ENCODE results near the gene TNK2.
"Not testable (repeated sequence)": the region's sequence is repeated elsewhere in the genome, so short reads cannot be mapped to it uniquely, and the experiment has no call there.

Gene TNK2

GRCh38 chr3:195907934-195908693 lies at the start of gene TNK2:
Gene TNK2, minus strand, starts transcription at chr3:195908551. Its CDS starts 19,963 bp downstream, at chr3:195888588.
- peak; percentile 85 for DNase-seq

GRCh38 chr3:195956577-195956976 lies 48.2 kb upstream of the TNK2 start:
- DNase-seq, result no peak

- peak; percentile 13 for DNase-seq
Observed at GRCh38 chr3:195955416-195955841, 47.1 kb upstream of the TNK2 start.

- not testable (repeated sequence) for DNase-seq
Observed at GRCh38 chr3:195954752-195955119, 46.4 kb upstream of the TNK2 start.

GRCh38 chr3:195954052-195954751 lies 45.9 kb upstream of the TNK2 start:
- DNase-seq, result peak; percentile 86

- DNase-seq, result not testable (repeated sequence)
Observed at GRCh38 chr3:195952590-195952989, 44.2 kb upstream of the TNK2 start.

- DNase-seq, result not testable (repeated sequence)
Observed at GRCh38 chr3:195951443-195952177, 43.3 kb upstream of the TNK2 start.

GRCh38 chr3:195950731-195951130 lies 42.4 kb upstream of the TNK2 start:
- DNase-seq, result not testable (repeated sequence)

- not testable (repeated sequence) for DNase-seq
Observed at GRCh38 chr3:195950164-195950563, 41.8 kb upstream of the TNK2 start.

GRCh38 chr3:195946910-195947699 lies 38.8 kb upstream of the TNK2 start:
- not testable (repeated sequence) for DNase-seq

- DNase-seq, result not testable (repeated sequence)
Observed at GRCh38 chr3:195941265-195941815, 33.0 kb upstream of the TNK2 start.

GRCh38 chr3:195940806-195941205 lies 32.5 kb upstream of the TNK2 start:
- not testable (repeated sequence) for DNase-seq

- DNase-seq, result not testable (repeated sequence)
Observed at GRCh38 chr3:195939526-195940470, 31.4 kb upstream of the TNK2 start.

- not testable (repeated sequence) for DNase-seq
Observed at GRCh38 chr3:195933044-195933430, 24.7 kb upstream of the TNK2 start.

GRCh38 chr3:195932418-195933043 lies 24.2 kb upstream of the TNK2 start:
- DNase-seq, result no peak

GRCh38 chr3:195931582-195932273 lies 23.4 kb upstream of the TNK2 start:
- DNase-seq, result no peak

GRCh38 chr3:195929452-195929851 lies 21.1 kb upstream of the TNK2 start:
- DNase-seq, result no peak

- DNase-seq, result no peak
Observed at GRCh38 chr3:195921334-195921791, 13.0 kb upstream of the TNK2 start.

- no peak for DNase-seq
Observed at GRCh38 chr3:195918176-195918575, 9.8 kb upstream of the TNK2 start.

GRCh38 chr3:195916991-195917390 lies 8.6 kb upstream of the TNK2 start:
- DNase-seq, result no peak
